Effector CD4-positive, alpha-beta T cell (primary cell): ENCODE data around the gene ACR.
"Not testable (repeated sequence)": the region's sequence is repeated elsewhere in the genome, so short reads cannot be mapped to it uniquely, and the experiment has no call there.

Experiments
- DNase-seq: peaks from one replicate; pipeline ENCODE4 v3.0.0-alpha.2; 2020

The ACR gene

DNA sequence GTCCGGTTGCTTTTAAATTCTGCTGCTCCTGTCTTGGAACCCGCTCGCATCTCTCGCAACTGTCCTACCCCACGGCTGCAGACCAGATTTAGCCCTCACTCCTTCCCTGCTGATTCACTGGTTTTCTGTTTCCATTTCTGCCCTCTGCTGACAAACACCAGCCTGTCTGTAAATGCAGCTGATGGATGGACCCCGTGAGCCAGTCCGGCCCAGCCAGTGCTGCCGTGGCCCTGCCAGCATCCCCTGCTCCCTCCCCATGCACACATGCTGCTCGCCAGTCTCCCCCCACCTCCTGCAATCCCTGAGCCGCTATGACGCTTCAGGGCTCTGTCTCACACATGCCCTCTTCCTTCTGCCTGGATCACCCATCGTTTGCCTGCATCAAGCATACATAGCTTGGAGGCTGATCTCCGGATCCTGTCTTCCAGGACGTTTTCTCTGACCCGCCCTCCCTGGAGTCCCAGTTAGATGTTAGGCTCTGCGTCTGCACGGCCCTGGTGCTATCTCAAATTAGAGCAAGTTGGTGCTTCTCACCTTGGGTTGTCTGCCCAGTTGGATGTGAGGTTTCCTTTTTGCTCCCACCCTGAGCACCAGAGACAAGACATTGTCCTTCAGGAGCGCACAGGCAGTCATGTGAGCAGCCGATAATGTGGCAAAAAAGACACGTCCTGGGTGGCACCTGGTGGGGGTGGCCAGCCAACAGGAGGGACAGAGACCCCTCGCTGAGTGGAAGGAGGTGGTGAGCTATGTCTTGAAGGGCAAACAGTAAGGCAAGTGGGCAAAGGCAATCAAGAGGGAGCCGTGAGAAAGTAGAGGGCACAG lies 4.3 kb upstream of the ACR start:
- DNase-seq: peak; percentile 0

DNA sequence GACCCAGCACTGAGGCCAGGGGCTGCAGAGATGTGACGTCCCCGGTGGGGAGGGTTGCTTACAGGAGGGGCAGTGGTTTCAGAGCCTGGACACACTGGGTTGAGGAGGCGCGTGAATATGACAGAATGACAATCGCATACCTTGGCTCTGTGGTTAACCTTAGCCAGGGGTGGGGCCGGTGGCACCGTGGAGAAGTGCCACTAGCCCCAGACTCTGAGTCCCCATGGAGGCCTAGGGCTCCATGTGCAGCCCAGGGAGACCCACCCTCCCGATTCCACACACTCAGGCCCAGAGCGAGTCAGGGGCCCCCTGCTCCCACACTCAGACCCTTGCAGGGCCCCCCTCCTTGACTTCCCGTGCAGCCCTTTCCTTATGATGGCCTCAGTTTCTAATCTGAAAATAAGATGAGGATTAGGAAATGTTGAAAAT lies 3.6 kb upstream of the ACR start:
- peak; percentile 1 for DNase-seq

DNA sequence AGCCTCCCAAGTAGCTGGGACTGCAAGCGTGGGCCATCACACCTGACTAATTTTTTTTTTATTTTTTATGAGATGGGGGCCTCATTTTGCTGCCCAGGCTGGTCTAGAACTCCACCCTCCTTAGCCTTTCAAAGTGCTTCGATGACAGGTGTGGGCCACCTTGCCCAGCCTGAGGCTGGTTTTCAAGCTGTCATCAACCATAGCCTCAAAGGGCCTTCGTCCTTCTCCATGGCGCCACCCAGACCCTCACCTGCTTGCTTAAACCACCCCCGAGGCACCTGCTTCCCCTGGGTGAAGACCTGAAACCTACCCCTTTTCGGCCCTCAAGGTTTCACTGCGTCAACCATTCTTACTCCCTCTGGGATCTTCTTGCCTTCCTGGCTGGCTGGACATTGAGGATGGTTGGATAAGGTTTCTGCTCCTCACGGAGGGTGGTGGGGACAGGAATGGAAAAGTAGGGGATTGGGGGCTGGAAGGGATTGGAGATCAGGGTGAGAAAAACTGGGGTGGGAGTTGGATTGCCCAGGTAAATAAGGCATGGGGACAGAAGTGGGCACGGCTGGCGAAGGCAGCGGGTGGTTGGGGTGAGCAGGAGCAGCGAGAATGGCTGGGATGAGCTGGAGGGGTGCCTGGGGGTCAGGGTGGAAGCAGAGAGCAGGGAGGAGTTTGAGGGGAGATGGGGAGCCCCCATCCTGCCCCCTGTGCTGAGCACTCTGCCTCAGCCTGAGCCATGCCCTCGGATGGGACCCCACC lies 2.8 kb upstream of the ACR start:
- DNase-seq: peak; percentile 1

DNA sequence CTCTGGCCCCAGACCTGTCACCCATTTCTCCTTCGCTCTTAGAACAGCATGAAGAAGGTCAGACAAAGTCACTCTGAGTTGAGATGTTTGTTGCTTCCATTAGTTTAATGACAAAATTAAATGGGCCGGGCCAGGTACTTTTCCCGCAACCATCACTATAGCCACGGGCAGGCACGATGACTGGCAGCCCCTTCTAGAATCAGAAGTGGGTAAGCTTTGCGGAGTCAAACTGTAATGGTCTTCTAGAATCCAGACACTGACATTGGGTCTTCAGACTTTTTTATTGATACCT lies 2.3 kb upstream of the ACR start:
- no peak for DNase-seq

DNA sequence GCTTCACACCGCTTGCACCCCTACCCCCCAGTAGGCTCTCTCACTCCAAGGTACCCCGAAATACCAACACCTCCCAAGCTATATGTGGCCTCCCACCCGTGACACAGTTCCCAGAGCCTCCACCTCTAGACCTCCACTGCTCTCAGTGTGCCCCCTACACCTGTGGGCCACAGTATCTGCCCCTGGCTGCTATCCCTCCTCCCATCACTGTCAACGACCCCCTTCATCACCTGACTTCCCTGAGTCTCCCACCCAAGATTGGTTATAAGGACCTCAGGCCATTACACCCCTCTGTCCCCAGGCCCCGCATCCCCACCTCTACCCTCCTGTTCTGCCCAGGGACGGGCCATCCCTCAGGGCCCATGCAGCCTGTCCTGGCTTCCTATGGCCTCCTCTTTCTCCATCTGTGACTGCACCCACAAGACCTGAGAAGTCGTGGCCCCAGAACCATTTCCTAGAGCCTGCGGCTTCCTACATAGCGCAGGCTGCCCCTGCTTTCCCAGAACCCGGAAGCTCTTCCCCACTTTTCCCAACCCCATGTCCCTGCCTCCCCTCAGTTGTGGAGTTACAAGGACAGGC lies 734 bp downstream of the ACR start:
- DNase-seq: peak; percentile 0

DNA sequence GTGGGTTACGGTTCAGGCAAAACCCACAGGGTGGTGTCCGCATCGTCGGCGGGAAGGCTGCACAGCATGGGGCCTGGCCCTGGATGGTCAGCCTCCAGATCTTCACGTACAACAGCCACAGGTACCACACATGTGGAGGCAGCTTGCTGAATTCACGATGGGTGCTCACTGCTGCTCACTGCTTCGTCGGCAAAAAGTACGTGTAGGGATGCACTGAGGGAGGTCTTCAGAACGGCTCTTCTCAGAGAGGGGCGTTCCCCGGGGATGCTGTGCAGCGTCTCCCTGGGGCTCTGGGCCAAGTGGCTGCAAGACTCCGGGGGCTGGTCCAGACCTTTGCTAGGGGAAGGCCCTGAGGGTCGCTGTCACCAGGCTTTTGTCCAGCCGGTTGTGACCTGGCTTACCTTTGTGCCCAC lies 1.3 kb downstream of the ACR start:
- DNase-seq: no peak

DNA sequence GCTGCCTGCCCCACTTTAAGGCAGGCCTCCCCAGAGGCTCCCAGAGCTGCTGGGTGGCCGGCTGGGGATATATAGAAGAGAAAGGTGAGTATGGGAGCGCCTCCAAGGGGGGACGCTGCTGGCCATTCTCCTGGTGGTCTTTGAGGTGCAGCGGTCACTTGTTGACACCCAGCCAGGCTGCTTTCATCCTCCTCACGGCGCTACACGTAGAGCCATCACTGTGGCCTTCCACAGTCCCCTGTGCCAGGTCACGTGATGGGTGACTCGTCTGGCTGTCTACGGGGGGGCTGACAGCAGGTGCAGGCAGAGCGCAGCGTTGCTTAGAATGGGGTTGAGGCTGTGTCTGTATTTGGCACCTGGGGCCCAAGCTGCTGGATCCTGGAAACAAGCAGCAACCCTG lies 1.9 kb downstream of the ACR start:
- DNase-seq: no peak

DNA sequence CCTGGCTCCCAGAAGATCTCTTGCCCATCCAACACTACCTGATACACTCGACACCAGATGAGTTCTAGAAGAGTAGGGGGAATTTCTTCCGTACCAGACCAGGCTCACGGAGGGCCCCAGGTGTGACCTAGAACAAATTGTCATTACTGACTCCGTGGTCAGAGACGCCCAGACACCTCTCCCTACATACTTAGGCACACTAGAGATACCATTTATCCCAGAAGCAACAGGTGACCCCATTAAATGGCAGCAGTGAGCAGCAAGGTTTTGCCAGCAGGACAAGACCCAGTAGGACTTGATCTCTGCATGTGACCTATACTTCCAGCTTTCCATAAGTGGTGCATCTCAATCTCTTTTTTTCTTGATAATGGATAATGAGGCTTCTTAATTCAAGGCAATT lies 2.7 kb downstream of the ACR start:
- DNase-seq: peak; percentile 0

DNA sequence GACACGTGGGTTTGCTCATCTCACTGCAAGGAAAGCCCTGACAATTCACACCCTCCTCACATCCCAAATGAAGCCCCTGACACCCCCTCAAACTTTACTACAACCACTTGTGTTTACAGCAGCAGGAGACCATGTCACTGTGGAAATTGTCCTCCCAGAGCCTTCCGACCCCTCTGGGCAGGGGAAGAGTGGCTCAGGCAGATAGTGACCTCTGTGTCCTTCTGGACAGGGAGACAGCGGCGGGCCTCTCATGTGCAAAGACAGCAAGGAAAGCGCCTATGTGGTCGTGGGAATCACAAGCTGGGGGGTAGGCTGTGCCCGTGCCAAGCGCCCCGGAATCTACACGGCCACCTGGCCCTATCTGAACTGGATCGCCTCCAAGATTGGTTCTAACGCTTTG lies 6.4 kb downstream of the ACR start:
- DNase-seq: not testable (repeated sequence)

DNA sequence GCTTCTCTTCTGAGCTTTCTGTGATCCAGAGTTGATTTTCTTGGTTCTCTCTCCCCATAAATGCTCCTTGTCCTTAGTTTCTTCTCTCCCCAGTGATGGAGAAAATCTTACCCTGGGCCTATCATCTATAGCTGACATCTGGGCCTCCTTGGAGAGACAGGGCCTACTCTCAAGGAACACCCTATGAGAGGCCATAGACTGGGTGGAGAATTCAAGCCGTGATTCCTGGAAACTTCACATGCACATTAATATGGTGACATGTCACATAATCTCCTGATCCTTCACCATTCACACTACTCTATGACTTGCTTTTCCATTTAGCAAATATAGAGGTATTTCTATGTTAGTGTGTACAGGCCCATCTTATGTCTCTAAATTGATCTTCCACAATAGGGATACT lies 9.5 kb downstream of the ACR start:
- not testable (repeated sequence) for DNase-seq

DNA sequence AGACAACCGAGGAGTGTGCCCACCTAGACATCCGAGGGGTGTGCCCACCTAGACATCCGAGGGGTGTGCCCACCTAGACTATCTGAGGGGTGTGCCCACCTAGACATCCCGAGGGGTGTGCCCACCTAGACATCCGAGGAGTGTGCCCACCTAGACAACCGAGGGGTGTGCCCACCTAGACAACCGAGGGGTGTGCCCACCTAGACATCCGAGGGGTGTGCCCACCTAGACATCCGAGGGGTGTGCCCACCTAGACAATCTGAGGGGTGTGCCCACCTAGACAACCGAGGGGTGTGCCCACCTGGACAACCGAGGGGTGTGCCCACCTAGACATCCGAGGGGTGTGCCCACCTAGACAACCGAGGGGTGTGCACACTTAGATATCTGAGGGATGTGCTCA lies 10.6 kb downstream of the ACR start:
- not testable (repeated sequence) for DNase-seq

DNA sequence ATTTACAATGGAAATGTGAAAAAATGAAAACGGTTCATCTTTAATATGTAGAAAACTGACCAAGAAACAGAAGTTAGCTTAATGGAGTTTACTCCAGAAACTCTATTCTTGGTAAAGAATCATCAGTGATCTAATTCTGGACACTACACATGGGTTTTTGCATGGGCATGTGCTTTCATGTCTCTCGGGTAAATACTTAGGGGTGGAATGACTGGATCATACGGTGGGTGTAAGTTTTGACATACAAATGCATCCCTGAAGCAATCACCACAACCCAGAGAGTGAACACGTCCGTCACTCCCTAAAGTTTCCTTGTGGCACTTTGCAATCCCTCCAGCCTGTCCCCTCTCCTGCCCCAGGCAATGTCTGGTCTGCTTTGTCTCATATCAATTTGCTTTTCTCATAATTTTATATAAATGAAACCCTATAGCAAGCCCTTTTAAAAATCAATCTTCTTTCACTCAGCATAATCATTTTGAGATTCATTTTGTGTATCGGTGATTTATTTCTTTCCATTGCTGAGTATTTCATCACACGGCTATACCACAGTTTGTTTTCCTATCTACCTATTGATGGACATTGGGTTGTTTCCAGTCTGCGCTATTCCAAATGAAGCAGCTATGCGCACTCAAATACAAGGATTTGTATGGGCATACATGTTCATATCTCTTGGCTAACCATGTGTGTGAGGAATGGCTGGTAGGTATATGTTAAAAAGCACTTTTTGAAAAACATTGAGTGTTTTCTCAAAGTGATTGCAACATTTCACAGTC lies 11.5 kb downstream of the ACR start:
- DNase-seq: not testable (repeated sequence)

DNA sequence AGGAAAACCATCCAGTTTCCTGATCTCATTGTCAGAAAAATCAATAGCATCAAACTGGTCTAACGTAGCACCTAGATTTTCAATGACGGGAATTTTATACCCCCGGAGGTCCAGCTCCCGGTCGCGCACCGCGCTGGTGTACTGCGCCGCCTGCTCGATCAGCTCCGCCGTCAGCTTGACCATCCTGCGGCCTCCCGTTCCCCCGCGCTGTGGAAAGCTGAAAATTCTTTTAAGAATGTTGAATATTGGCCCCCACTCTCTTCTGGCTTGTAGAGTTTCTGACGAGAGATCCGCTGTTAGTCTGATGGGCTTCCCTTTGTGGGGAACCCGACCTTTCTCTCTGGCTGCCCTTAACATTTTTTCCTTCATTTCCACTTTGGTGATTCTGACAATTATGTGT lies 17.2 kb downstream of the ACR start:
- not testable (repeated sequence) for DNase-seq

DNA sequence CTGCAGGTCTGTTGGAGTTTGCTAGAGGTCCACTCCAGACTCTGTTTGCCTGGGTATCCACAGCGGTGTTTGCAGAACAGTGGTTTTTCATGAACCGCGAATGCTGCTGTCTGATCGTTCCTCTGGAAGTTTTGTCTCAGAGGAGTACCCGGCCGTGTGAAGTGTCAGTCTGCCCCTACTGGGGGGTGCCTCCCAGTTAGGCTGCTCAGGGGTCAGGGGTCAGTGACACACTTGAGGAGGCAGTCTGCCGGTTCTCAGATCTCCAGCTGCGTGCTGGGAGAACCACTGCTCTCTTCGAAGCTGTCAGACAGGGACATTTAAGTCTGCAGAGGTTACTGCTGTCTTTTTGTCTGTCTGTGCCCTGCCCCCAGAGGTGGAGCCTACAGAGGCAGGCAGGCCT lies 18.4 kb downstream of the ACR start:
- DNase-seq: not testable (repeated sequence)

DNA sequence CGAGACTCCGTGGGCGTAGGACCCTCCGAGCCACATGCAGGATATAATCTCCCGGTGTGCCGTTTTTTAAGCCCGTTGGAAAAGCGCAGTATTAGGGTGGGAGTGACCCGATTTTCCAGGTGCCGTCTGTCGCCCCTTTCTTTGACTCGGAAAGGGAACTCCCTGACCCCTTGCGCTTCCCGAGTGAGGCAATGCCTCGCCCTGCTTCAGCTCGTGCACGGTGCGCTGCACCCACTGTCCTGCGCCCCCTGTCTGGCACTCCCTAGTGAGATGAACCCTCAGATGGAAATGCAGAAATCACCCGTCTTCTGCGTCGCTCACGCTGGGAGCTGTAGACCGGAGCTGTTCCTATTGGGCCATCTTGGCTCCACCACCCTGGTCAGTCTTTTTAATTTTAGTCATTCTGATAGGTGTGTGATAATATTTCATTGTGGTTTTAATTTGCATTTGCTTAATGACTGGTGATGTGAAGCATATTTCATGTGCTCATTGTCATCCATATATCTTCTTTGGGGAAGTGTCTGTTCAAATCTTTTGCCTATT lies 19.0 kb downstream of the ACR start:
- peak; percentile 46 for DNase-seq

DNA sequence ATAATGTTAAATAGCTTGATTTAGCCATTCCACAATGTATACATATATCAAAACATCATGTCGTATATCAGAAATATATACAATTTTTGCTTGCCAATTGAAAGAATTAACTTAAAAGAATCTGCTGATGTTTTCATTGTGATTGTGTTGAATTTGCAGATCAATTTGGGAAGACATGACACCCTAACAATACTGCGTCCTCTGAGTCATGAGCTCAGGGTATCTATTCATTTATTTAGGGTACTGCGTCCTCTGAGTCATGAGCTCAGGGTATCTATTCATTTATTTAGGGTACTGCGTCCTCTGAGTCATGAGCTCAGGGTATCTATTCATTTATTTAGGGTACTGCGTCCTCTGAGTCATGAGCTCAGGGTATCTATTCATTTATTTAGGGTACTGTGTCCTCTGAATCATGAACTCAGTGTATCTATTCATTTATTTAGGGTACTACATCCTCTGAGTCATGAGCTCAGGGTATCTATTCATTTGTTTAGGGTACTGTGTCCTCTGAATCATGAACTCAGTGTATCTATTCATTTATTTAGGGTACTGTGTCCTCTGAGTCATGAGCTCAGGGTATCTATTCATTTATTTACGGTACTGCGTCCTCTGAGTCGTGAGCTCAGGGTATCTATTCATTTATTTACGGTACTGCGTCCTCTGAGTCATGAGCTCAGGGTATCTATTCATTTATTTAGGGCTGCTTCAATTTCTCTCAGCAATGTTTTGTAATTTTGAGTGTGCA lies 21.8 kb downstream of the ACR start:
- DNase-seq: not testable (repeated sequence)

DNA sequence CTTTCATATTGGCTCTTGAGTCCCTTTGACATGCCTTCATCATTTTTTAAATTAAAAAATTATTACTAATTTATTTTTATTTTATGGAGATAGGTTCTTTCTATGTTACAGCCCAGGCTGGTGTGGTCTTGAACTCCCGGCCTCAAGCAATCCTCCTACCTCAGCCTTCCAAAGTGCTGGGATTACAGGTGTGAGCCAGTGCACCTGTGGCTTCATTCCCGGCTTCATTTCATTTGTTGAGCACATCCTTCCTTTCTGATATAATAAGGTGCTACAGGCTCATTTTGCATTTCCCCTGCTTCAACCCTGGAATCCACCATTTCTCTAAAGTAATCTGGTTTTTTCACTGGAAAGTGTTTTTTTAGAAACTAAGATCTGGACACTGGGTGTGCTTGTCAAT lies 23.8 kb downstream of the ACR start:
- DNase-seq: not testable (repeated sequence)

DNA sequence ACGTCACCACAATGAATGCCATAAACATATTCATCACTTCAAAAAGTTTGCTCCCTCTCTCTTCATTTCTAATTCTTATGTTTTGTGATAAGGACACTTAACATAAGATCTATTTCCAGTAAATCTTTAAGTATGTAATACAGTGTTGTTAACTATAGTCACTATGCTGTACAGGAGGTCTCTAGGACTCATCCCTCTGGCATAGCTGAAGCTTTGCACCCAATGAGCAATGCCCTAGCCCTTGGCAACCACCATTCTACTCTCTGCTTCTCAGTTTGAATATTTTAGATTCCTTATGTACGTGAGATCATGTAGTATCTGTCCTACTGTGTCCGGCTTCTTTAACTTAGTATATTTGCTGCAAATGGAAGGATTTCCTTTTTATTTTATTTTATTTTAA lies 26.3 kb downstream of the ACR start:
- DNase-seq: not testable (repeated sequence)

DNA sequence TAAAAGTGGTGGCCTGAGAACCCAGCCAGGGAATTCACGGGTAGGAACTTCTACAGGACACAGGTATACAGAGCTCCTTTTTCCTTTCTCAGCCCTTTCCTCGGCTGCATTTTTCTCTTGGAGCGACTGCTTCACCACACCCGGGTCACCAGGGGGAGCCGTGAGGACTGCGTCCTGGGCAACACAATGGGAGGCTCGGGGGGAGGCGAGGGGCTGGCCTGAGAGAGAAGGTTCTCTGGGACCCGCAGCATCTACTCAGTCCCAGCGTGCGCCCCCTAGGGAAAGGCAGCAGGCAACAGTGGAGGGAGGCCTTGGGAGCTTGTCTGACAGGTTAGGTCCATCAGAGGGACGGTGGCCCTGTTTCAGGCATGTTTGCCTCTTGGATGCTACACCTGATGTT lies 37.1 kb downstream of the ACR start:
- DNase-seq: not testable (repeated sequence)

DNA sequence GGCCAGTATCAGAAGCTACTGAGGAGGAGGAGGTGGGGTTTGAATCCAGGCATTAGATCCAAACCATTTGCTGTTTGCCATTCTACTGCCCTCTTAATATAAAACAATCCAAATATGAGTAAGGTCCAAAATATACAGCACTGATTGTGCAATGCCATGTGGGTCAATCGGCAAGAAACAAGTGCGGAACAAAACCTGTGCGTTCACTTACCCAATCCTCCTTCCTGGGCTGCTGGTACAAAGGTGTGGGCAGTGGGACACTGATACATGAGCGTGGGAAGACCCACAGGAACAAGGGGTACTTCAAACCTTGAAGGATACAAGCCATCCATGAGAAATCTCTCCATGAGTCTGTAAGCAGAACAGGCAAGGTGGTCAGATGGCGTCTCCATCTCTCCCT lies 39.6 kb downstream of the ACR start:
- DNase-seq: not testable (repeated sequence)

DNA sequence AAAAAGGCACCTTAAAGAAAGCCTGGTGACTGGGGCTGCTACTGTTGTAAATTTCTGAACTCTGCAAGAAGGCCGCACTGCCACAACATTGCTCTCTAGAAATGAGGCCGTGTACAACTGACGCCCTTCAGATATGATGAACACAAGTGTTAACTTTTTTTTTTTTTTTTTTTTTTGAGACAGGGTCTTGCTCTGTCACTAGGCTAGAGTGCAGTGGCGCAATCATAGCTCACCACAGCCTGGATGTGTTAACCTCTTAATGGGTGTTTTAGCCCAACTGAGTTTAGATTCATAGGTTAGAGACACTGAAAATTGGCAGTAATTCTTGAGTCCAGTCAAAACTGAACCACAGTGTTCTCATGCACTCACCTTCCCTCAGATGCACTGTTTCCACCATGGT lies 42.2 kb downstream of the ACR start:
- not testable (repeated sequence) for DNase-seq

DNA sequence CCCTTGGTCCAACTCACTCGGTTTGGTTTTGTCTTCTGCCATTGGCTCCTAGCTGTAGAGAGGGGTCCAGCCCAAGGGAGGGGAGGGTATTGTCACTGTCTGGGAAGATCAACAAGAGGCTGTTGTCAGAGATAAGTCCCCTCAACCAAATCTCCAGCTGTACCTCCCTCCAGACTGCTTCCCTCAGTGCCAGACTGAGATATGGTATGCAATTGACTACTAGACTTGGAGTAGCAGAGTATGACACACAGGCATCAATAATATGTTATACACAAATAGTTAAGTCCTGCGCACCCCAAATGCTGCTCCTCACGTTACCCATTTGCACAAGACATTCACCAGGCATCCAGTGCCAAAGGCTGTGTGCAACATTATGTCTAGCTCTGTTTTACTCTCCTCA lies 44.2 kb downstream of the ACR start:
- DNase-seq: not testable (repeated sequence)
